GM18951 (cell line): Measurements from ENCODE around the gene TOE1.

ENCODE experiments used
- POLR2A ChIP-seq: IDR thresholded peaks from 4 replicates; pipeline ENCODE4 v1.6.1; 2011; ENCODE audit warnings: mild to moderate bottlenecking; ENCODE audit not compliant: insufficient read length, insufficient read depth; ENCODE audit errors: extremely low read depth
- in situ Hi-C: fragments of 300-500 bp; cut with MboI; formaldehyde crosslinking; loops from one replicate; pipeline ENCODE4 v1.12.0; 2022; ENCODE audit warnings: low sequenced_read_pairs, mixed read lengths, inconsistent platforms; ENCODE audit not compliant: unreplicated experiment

TOE1 gene

DNA sequence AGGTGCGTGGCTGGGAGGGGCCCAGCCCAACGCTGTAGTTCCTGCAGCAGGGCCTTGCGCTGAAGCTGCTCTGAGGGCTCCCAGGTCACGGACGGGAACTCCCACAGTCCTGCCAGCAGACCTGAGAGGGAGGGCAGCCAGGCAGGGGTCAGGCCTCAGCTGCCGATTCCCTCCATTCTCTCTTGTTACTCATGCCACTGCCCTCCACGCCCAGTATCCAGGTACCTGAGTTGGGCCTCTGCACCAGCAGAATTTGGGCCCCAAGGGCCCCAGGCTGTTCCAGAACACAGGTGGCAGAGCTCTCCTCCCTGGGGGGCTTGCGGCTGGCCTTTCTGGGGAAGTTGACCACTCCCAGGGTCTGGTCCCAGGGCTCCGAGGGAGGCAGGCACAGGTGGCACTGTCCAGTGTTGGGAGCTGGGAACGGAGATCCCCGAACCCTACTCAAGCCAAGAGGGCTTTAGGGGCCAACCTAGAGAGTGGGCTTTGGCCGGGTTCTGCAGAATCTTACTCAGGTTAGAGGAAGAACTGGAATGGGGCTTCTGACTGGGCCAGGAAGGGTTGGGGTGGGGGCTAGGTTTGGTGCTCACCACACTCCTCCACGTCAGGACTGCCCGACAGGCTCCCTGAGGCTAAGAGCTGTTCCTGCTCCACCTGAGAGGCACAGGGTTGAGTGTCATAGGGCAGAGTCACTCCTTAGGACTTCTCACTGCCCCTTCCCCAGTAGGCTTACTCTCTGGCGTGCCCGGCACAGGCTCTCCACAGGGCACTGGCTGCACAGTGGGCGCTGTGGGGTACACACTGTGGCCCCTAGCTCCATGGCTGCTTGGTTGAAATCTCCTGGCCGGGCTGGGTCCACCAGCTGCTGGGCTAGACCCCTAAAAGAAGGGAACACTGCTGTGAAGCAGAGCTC, 8.3 kb upstream of the TOE1 start:
- in situ Hi-C loops: no loop called here
- TF ChIP-seq POLR2A: no peak

DNA sequence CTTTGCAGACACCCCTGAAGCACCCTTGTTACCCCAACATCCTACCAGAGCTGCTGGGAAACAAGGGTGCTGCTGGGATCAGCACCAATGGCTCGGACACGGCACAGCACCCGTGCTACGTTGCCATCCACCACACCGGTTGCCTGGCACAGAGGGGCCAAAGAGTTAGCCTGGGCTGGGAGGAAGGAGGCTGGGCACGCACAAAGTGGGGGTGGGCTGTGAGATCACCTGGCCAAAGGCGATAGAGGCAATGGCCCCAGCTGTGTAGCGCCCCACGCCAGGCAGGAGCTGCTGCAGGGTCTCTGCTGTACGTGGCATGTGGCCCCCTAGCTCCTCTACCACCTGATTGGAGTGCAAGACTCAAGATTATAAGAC, 7.6 kb upstream of the TOE1 start:
- no peak for TF ChIP-seq POLR2A
- in situ Hi-C loops: no loop called here

DNA sequence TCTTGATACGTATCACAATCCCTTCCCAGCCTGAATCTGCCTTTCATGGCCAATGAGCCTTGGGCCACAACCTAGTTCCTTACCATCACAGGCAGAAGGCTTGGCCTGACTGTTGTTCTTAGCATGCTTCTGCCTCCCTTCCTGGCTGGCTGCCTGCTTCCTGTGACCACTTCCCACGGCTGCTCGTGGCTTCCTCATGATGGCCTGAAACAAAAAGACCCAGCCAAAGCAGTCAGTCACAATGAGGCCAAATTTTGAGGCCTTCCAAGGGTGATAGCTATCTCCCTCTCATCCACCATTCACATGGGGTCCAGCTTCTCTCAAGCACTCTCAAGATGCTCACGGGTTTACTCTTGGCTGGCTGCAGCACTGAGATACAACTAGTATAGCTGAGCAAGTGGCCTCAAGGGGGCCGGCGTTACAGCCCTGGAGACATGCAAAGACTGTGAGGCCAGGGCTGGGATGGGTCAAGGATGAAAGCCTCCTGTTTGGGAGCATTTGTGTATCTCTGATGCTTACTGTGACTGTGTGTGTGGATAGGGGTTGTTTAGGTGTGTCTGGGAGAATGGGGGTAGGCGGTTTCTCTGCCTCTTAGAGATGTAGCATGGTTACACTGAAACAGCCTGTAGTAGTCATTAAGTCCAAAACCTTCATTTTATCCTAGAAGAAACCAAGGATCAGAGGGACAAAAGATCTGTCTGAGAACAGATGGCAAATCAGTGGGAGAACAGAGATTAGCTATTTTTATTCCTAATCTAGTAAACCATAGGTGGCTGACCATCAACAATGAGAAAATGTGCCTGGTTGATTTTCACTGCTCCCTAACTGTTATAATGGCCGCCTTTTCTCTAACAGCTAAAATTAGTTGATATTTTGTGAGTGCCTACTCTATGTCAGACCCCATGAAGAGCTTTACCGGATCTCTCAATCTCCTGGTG, 5.4 kb upstream of the TOE1 start:
- in situ Hi-C loops: no loop called here
- TF ChIP-seq POLR2A: no peak

DNA sequence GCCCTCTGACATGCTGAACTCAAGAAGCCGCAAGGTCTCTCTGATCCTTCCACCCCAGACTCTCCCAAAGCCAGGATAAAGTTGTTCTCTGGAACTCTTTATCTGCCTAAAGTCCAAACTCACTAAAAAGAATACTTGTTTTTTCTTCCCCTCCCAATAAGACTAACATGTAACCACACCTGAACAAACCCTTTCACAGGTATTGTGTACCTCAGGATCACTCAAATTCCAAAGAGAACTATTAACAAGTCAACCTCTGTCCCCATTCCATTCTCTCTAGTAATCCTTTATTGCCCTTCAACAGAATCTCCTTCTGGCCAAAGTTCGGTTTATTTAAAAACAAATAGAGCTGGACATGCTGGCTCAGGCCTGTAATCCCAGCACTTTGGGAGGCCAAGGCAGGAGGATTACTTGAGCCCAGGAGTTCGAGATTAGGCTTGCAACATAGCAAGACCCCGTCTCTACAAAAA, 4.1 kb upstream of the TOE1 start:
- in situ Hi-C loops: no loop called here
- TF ChIP-seq POLR2A: no peak

DNA sequence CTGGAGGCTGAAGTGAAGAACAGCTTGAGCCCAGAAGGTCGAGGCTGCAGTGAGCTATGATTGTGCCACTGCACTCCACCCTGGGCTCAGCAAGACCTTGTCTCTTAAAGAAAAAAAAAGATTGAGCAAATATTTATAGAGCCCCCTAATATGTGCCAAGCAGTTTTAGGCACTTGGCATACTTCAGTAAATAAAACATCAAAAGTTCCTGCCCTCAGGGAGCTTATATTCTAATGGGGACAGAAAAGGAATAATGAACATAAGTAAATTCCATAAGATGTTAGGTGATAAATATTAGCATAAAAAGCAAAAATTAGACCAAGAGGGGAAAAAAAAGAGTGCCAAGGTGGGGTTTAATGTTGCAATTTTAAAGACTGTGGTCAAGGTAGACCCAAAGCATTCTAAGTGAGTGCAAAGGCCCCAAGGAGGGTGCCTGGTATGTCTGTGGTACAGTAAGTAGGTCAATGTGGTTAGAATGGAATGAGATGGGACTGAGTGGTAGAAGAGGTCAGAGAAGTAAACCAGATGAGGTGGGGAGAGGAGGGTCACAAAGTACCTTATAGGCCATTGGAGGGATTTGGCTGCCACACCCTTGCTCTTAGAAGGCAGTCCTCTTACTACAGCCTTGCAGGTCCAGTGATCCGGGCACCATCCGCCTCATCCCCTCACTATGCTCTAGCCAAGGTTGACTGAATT, 2.2 kb upstream of the TOE1 start:
- in situ Hi-C loops: no loop called here
- TF ChIP-seq POLR2A: no peak

DNA sequence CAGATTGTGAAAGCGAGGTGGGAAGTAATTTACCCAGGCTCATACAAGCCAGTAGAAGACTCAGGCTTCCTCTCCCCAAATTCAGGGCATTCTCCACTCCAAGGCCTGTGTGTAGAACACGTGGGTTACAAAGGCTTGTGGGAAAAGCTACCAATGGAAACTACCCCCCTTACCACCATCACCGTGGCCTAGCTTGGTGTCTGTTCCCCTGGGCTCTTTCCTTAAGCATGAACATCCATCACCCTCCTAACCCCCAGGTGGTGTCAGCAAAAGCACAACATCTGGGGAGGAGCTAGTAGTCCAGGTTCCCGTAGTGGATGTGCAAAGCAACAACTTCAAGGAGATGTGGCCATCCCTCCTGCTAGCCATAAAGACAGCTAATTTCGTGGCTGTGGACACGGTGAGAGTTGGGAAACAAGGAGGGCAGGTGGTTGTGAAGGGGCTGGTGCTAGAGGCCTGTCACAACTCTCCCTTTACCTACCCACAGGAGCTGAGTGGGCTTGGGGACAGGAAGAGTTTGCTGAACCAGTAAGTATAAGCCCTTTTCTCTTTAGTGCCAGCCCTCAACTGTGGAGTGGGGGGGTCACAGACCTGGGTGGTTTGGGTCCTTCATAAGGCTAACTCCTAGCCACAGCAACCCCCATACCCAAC, 971 bp downstream of the TOE1 start:
- no peak for TF ChIP-seq POLR2A
- in situ Hi-C loops: no loop called here

DNA sequence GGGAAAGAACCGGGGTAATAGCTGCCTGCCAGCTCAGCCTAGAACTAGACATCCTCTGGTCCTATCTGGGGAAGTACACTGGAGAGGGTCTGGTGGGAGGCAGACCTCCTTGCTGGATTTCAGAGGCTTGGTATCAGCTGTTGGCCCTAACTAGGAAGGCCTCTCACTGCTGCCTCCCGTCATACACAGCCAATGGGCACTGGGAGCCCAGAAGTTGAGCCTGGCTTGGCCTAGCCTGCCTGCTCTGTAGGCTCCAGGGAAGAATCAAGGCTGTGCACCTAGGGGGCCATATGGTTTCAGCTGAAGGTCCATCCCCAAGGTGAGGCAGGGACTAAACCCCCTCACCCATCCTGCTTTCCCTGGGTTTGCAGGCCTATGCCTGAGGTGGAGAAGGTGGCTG, 4.5 kb downstream of the TOE1 start:
- in situ Hi-C loops: no loop called here
- TF ChIP-seq POLR2A: no peak

DNA sequence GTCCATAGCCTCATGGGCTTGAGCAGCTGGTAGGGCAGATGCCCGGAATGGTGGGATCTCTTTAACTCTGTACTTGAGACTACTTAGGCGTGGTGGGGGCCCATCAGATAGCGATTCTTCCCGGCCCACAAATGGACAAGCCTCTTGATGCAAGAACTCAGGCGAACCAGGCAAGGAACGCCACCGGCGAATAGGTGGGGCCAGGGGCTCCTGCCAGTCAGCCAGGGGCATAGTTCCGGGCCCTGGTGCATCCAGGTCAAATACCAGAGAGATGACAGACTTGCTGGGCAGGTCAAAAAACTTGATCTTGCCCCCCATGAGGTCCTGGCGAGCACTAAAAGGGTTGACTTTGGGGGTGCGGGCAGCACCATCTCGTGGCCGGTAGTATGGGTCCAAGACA, 5.0 kb downstream of the TOE1 start:
- no peak for TF ChIP-seq POLR2A
- in situ Hi-C loops: no loop called here

DNA sequence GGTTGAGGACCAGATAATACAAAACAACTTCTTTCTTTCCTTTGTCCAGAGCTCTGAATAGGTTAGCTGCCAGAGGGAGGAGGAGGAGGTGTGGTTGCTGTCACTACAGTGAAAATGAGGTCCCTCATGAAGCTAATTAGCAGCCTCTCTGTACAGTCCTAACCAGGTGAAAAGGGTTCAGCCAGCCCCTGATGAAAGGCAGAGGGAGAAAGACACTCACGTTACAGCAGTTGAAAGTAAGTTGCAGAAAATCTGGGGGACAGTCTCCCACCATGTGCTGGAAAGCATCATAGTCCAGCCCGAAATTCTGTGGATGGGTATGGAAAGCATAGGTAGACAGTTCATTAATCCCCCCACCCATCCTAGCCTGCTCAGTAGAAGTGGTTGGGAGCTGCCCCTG, 6.5 kb downstream of the TOE1 start:
- TF ChIP-seq POLR2A: no peak
- in situ Hi-C loops: no loop called here

DNA sequence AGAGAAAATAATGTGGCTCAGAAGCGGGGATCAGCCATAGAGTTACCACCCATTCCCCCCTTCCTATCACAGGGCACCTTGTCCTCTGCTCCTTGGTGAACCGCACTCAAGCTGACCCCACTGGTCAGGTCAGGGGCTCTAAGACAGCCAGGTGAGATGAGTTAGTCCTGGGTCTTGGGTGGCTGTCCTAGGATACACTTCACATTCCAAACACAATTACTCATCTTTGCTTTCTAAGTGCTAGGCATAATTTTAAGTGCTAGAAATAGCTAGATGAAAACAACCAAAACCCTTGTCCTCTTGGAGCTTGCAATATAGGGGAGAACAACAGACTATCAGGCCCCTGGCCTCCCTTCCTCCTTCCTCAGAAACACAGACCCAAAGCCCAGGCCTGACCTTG, 8.1 kb downstream of the TOE1 start:
- in situ Hi-C loops: no loop called here
- no peak for TF ChIP-seq POLR2A

DNA sequence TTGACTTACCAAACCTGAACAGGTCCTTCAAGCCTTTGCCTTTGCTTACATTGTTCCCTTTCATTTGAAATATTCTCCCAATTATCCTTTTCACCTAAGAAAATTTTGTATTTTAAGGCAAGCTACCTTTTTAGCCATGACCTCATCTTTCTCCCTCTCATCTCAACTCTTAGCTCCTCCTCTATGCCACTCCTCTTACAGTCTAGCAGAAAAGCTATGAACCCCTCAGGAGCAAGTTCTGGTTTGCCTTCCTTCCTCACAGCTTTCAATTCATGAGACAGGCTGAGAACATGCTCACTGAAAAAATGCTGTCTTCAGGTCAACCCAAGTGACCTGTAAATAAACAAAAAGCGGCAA, 8.6 kb downstream of the TOE1 start:
- TF ChIP-seq POLR2A: no peak
- in situ Hi-C loops: no loop called here

DNA sequence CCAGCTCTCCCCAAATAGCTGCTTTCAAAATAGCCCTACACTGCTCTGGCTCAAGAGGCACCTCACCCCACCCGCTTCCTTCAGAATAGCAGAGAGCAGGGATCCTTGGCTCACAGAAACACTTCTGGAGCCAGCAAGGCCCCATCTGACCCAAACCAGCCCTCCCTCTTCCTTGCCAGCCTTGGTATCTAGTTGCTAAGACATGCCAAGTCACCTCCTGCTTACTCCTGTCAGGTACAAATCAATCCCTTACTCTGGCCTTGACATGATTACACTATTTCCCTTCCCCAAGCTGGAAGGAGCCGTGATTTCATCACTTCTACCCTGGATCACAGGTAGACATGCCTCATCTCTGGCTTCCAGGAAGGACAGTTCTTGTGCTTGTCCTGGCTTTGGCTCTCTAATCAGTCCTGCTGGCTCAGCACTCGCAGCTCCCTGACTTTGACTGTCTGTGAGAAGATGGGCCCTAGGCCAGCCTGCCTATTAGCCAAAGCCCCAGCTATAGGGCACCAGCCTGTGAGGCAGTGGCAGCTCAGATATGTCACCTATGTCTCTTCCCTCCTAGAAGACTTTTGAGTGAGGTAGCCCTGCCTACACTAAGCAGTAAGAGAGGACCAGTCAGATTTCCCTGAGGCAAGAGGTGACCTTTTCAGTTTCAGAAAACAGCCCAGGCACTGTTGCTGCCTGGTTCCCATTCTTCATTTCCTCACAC, 9.2 kb downstream of the TOE1 start:
- in situ Hi-C loops: no loop called here
- TF ChIP-seq POLR2A: no peak
